ENCODE data around the gene UNC13B. TPM values are rescaled to one million over a fixed set of nuclear protein-coding genes. Genes with fewer than 3 reads are reported as not detected.

The UNC13B gene
- total and polyA plus RNA-seq, 2 donors (not counting 3 experiments of a cell fraction or from before 2014, with no cell fraction given) = 30.1 to 46.2 TPM

DNA sequence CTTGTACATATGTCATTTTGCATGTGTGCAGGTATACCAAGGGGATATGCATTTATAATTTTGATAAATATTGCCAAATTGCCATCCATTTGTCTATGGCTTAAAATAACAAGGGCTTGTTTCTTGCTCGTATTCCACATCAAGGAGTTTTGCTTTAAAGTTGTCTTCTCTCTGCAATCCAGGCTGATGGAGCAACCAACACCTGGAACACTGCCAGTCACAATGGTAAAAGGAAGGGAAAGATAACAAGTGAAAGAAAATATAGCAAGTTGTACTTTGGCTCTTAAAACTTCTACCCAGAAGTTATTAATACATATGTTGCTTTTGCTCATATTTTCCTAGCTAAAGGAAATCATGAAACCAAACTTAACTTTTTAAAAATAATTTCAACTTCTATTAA, 156.9 kb downstream of the UNC13B start:
- BruUV-seq (replicated peaks) = no TSS peak
- no peaks in the 10 kb centered on the region for H3K9me1 ChIP-seq (replicated peaks; ENCODE audit: control insufficient read depth, extremely low read depth, insufficient read depth, low read length)
- H3K27me3 ChIP-seq (ENCODE audit: control insufficient read depth in 2 of 2, insufficient read depth in 2 of 2, low read length in 2 of 2) = no peaks in the 10 kb centered on the region
- peaks cover 0 to 3% of the 10 kb centered on the region in 2 experiments for H3K36me3 ChIP-seq (ENCODE audit: control insufficient read depth in 2 of 2, extremely low read depth in 1 of 2, insufficient read depth in 2 of 2, low read length in 2 of 2)
- no peak overlapping the region for H2AFZ ChIP-seq (ENCODE audit: low read depth, low read length)
- CTCF ChIA-PET = interaction anchor here (1.1 to 1.3 kb wide), 2 partner anchors 31 to 156 kb away, joined by 3 read pairs; no protein-coding TSS in a partner anchor
- no peak overlapping the region for H3K9ac ChIP-seq (replicated peaks; ENCODE audit: extremely low read depth, insufficient read depth, low read length)
- peak; percentile 9 for DNase-seq (ENCODE audit: low read depth, low spot score)
- dilution Hi-C loops (cut with MboI; ENCODE audit: extremely low pct_ligation_motif_present, low sequenced_read_pairs) = no loop called here
- H4K20me1 ChIP-seq (replicated peaks; ENCODE audit: control insufficient read depth, extremely low read depth, insufficient read depth, low read length) = no peaks in the 10 kb centered on the region
- intact Hi-C loops (cut with micrococcal nuclease) = no loop called here
- no peak overlapping the region for H3K4me2 ChIP-seq (ENCODE audit: insufficient read depth, low read length)
- no peak overlapping the region for H3K27ac ChIP-seq (ENCODE audit: insufficient read depth, low read depth, low read length)
- no peak overlapping the region for H3K4me3 ChIP-seq (replicated peaks in 1 of 3; ENCODE audit: insufficient read depth in 1 of 3, low read depth in 1 of 3, low read length in 3 of 3)
- no peaks in the 10 kb centered on the region for H3K4me1 ChIP-seq (ENCODE audit: control insufficient read depth, extremely low read depth, insufficient read depth, low read length)
- H3K9me3 ChIP-seq (replicated peaks; ENCODE audit: control insufficient read depth, insufficient read depth, low read length) = no peaks in the 10 kb centered on the region
- H3K79me2 ChIP-seq (ENCODE audit: control insufficient read depth, insufficient read depth, low read length) = no peaks in the 10 kb centered on the region
- POLR2A ChIA-PET = no interaction called here
- no peak for FAIRE-seq
- no peak for TF ChIP-seq MYC (IDR thresholded peaks at IDR 0.05; ENCODE audit: low read depth, low read length)
- TF ChIP-seq FOS (IDR thresholded peaks at IDR 0.05; ENCODE audit: borderline replicate concordance, insufficient read depth, low read length) = no peak
- TF ChIP-seq, protein P1, sequence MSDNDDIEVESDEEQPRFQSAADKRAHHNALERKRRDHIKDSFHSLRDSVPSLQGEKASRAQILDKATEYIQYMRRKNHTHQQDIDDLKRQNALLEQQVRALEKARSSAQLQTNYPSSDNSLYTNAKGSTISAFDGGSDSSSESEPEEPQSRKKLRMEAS (IDR thresholded peaks at IDR 0.05; ENCODE audit: insufficient read depth, insufficient read length) = no peak
- no peak for TF ChIP-seq POLR2A (IDR thresholded peaks at IDR 0.05; ENCODE audit: low read depth, low read length)
- TF ChIP-seq CTCF (IDR thresholded peaks at IDR 0.05; ENCODE audit: extremely low read depth in 1 of 2, insufficient read depth in 1 of 2, low read depth in 1 of 2, low read length in 2 of 2) = no peak
- TF ChIP-seq EZH2 (IDR thresholded peaks at IDR 0.05; ENCODE audit: borderline replicate concordance, low read depth, low read length, severe bottlenecking) = no peak
- no peak for TF ChIP-seq GATA2 (IDR thresholded peaks at IDR 0.05; ENCODE audit: insufficient read depth, insufficient read length, low read depth, low read length)
- no peak for TF ChIP-seq JUN (IDR thresholded peaks at IDR 0.05; ENCODE audit: borderline replicate concordance, insufficient read depth, insufficient read length, low read depth)
- TF ChIP-seq POLR2AphosphoS5 (IDR thresholded peaks at IDR 0.05; ENCODE audit: insufficient read depth, low read depth, low read length) = no peak

All from endothelial cell of umbilical vein (primary cell).